CD14-positive monocyte (primary cell): ENCODE measurements around the gene CLPX. TPM values are rescaled to one million over a fixed set of nuclear protein-coding genes. Genes with fewer than 3 reads are reported as not detected.

ENCODE experiments used
- DNase-seq, 3 donors: peaks; one replicate each; pipeline ENCODE4 v3.0.0-alpha.2; 2011 to 2022
- H2AFZ ChIP-seq: 2 replicates; pipeline ENCODE4 v1.6.0; 2012; ENCODE audit warnings: mild to moderate bottlenecking, low read depth, low read length, inconsistent platforms; ENCODE audit not compliant: insufficient read depth, poor library complexity, severe bottlenecking
- H3K27ac ChIP-seq, 2 donors: 1 replicate in 1 of 2; 2 replicates in 1 of 2; pipeline ENCODE4 v1.5.1; 2012 to 2013; ENCODE audit warnings: low read length in 2 of 2, control low read depth in 1 of 2, inconsistent platforms in 1 of 2, low read depth in 1 of 2, mild to moderate bottlenecking in 1 of 2
- H3K27me3 ChIP-seq, 2 donors: one replicate each; pipeline versions ENCODE4 v1.6.0 to v1.6.1; 2011 to 2013; ENCODE audit warnings: low read length in 2 of 2; ENCODE audit not compliant: control insufficient read depth in 2 of 2, insufficient read depth in 2 of 2
- H3K36me3 ChIP-seq, 2 donors: replicated peaks in 1 of 2; 1 replicate in 1 of 2; 2 replicates in 1 of 2; pipeline versions ENCODE4 v1.5.1 to v1.6.1; 2012 to 2013; ENCODE audit warnings: low read length in 2 of 2, control low read depth in 1 of 2, inconsistent platforms in 1 of 2, mild to moderate bottlenecking in 1 of 2; ENCODE audit not compliant: insufficient read depth in 2 of 2, control insufficient read depth in 1 of 2
- H3K4me1 ChIP-seq, 2 donors: 1 replicate in 1 of 2; 2 replicates in 1 of 2; pipeline versions ENCODE4 v1.5.1 to v1.6.1; 2012 to 2013; ENCODE audit warnings: low read length in 2 of 2, control low read depth in 1 of 2, inconsistent platforms in 1 of 2, mild to moderate bottlenecking in 1 of 2, moderate library complexity in 1 of 2; ENCODE audit not compliant: insufficient read depth in 2 of 2, control insufficient read depth in 1 of 2
- H3K4me2 ChIP-seq: replicated peaks from 2 replicates; pipeline ENCODE3; 2012; ENCODE audit warnings: low read length, moderate library complexity, mild to moderate bottlenecking; ENCODE audit not compliant: poor library complexity, severe bottlenecking; ENCODE audit errors: extremely low read depth
- H3K4me3 ChIP-seq, 3 experiments: fragments of 200-600 bp in 1 of 3; sonication (generic) in 1 of 3; replicated peaks in 1 of 3; 1 replicate in 2 of 3; 2 replicates in 1 of 3; pipeline ENCODE4 v1.5.1; 2011 to 2013; ENCODE audit warnings: low read length in 3 of 3, mild to moderate bottlenecking in 3 of 3, control low read depth in 2 of 3, low read depth in 2 of 3, inconsistent platforms in 1 of 3, moderate library complexity in 1 of 3
- H3K79me2 ChIP-seq: 2 replicates; pipeline ENCODE4 v1.6.0; 2012; ENCODE audit warnings: mild to moderate bottlenecking, control low read depth, inconsistent platforms, low read length, moderate library complexity; ENCODE audit not compliant: insufficient read depth
- H3K9ac ChIP-seq: 2 replicates; pipeline ENCODE4 v1.6.0; 2017; ENCODE audit warnings: low read length, mild to moderate bottlenecking; ENCODE audit not compliant: insufficient read depth, poor library complexity, severe bottlenecking
- H3K9me3 ChIP-seq, 2 donors: replicated peaks in 1 of 2; 1 replicate in 1 of 2; 2 replicates in 1 of 2; pipeline versions ENCODE4 v1.5.1 to v1.6.1; 2012 to 2013; ENCODE audit warnings: low read length in 2 of 2, control low read depth in 1 of 2; ENCODE audit not compliant: control insufficient read depth in 1 of 2, insufficient read depth in 1 of 2
- H4K20me1 ChIP-seq: 2 replicates; pipeline ENCODE4 v1.6.0; 2012; ENCODE audit warnings: mild to moderate bottlenecking, low read length, control low read depth, moderate library complexity; ENCODE audit not compliant: insufficient read depth
- H3K27ac Mint-ChIP-seq, 7 donors: one replicate each; pipeline ENCODE4 v1.8.0; 2020; ENCODE audit warnings: mild to moderate bottlenecking in 7 of 7, mixed read lengths in 7 of 7, moderate library complexity in 6 of 7, inconsistent platforms in 2 of 7
- H3K27me3 Mint-ChIP-seq, 3 donors: one replicate each; pipeline ENCODE4 v1.8.0; 2021 to 2022; ENCODE audit warnings: low read depth in 3 of 3, mild to moderate bottlenecking in 3 of 3, mixed read lengths in 3 of 3, moderate library complexity in 3 of 3, inconsistent platforms in 1 of 3
- H3K36me3 Mint-ChIP-seq, 2 donors: one replicate each; pipeline ENCODE4 v1.8.0; 2020; ENCODE audit warnings: mixed read lengths in 2 of 2, inconsistent platforms in 1 of 2, mild to moderate bottlenecking in 1 of 2
- H3K4me1 Mint-ChIP-seq: one replicate; pipeline ENCODE4 v1.8.0; 2020; ENCODE audit warnings: mild to moderate bottlenecking, mixed read lengths
- H3K4me3 Mint-ChIP-seq, 2 donors: one replicate each; pipeline ENCODE4 v1.8.0; 2020; ENCODE audit warnings: mild to moderate bottlenecking in 2 of 2, mixed read lengths in 2 of 2, moderate library complexity in 1 of 2
- H3K9me3 Mint-ChIP-seq, 7 donors: one replicate each; pipeline ENCODE4 v1.8.0; 2020 to 2022; ENCODE audit warnings: mixed read lengths in 7 of 7, mild to moderate bottlenecking in 6 of 7, moderate library complexity in 6 of 7, inconsistent platforms in 2 of 7
- CTCF ChIP-seq: fragments of 200-600 bp; IDR thresholded peaks from one replicate; pipeline ENCODE4 v1.8.0; 2022; ENCODE audit warnings: antibody characterized with exemption, mild to moderate bottlenecking
- WGBS: methylation state at CpG from one replicate; pipeline ENCODE4 v1.1.5; 2013; ENCODE audit warnings: missing lambda C conversion rate; ENCODE audit not compliant: insufficient coverage; 5-methylcytosine and 5-hydroxymethylcytosine counted together
- intact Hi-C, 2 donors: fragments of 100-400 bp; cut with micrococcal nuclease; formaldehyde crosslinking; loops; one replicate each; pipeline versions ENCODE4 v1.15.0 to v1.15.1; 2023
- polyA plus RNA-seq, 3 donors: library from polyadenylated mRNA; depleted of rRNA in 1 of 3; unstranded in 2 of 3; stranded (reverse) in 1 of 3; fragments of 300-500 nt in 2 of 3; fragments of >200 nt in 1 of 3; fragmentation: Illumina TruSeq in 2 of 3; gene quantifications; 1 replicate in 2 of 3; 2 replicates in 1 of 3; pipeline ENCODE4 v1.2.3, GENCODE V29; 2012 to 2021

CLPX gene
- polyA plus RNA-seq, 3 donors: 15.2 to 24.9 (median 20.0) TPM

- peaks cover 43 to 78% of the 10 kb centered on the region in 2 donors for H3K36me3 Mint-ChIP-seq
- no peak overlapping the region for H3K27ac Mint-ChIP-seq
- Histone ChIP-seq H3K9me3 (no peaks in the 10 kb centered on the region), H3K4me1 (no peaks in the 10 kb centered on the region), H3K9ac (no peak overlapping the region), H2AFZ (no peak overlapping the region), H3K27ac (no peak overlapping the region), H3K79me2 (peaks cover 28% of the 10 kb centered on the region), H3K36me3 (peaks cover 52 to 84% of the 10 kb centered on the region in 2 donors), H3K4me2 (no peak overlapping the region), H3K4me3 (no peak overlapping the region), H3K27me3 (no peaks in the 10 kb centered on the region), H4K20me1 (peaks cover 67% of the 10 kb centered on the region)
- intact Hi-C loops: no loop called here
- peaks cover 0 to 2% (median 0%) of the 10 kb centered on the region in 3 donors for H3K27me3 Mint-ChIP-seq
- H3K4me3 Mint-ChIP-seq: no peak overlapping the region
- no peak for DNase-seq
- no peaks in the 10 kb centered on the region for H3K9me3 Mint-ChIP-seq
- no peak for TF ChIP-seq CTCF
- H3K4me1 Mint-ChIP-seq: no peaks in the 10 kb centered on the region
- no CpG with 5 or more reads among the region's 5 CpGs for whole genome bisulfite sequencing
Measured at GRCh38 chr15:65171428-65171827, 13.7 kb downstream of the CLPX start.

GRCh38 chr15:65165875-65166274, 19.3 kb downstream of the CLPX start:
- Histone ChIP-seq H3K4me1 (no peaks in the 10 kb centered on the region), H2AFZ (no peak overlapping the region), H3K9ac (no peak overlapping the region), H3K36me3 (peaks cover 57 to 85% of the 10 kb centered on the region in 2 donors), H4K20me1 (peaks cover 76% of the 10 kb centered on the region), H3K79me2 (peaks cover 20% of the 10 kb centered on the region), H3K9me3 (no peaks in the 10 kb centered on the region), H3K27ac (no peak overlapping the region), H3K4me3 (no peak overlapping the region), H3K27me3 (no peaks in the 10 kb centered on the region), H3K4me2 (no peak overlapping the region)
- Mint-ChIP-seq H3K27ac (no peak overlapping the region), H3K4me3 (no peak overlapping the region), H3K4me1 (no peaks in the 10 kb centered on the region), H3K27me3 (no peaks in the 10 kb centered on the region), H3K9me3 (peaks cover 0 to 1% (median 0%) of the 10 kb centered on the region in 7 donors), H3K36me3 (peaks cover 29 to 59% of the 10 kb centered on the region in 2 donors)
- TF ChIP-seq CTCF: no peak
- no CpG with 5 or more reads among the region's 2 CpGs for WGBS
- intact Hi-C loops: no loop called here
- no peak for DNase-seq
